HG03066 (cell line): ENCODE results near the gene PAPPA2.
A peak's percentile ranks its signal among the peaks of the same experiment; 100 is the strongest.
"Not testable (repeated sequence)": the region's sequence is repeated elsewhere in the genome, so short reads cannot be mapped to it uniquely, and the experiment has no call there.

Experiments used
- ATAC-seq: cut with Tn5 transposase; IDR thresholded peaks from one replicate; pipeline ENCODE4 v1.9.1; 2021; ENCODE audit warnings: low read depth; ENCODE audit not compliant: unreplicated experiment

PAPPA2 gene

GRCh38 chr1:176545034-176545639, 82.2 kb downstream of the PAPPA2 start:
- ATAC-seq, result no peak

GRCh38 chr1:176546825-176547224, 83.8 kb downstream of the PAPPA2 start:
- no peak for ATAC-seq

- ATAC-seq, result no peak
These were observed 88.2 kb downstream of the PAPPA2 start for GRCh38 chr1:176551146-176551545.

- ATAC-seq, result no peak
These were observed 89.4 kb downstream of the PAPPA2 start for GRCh38 chr1:176552217-176552991.

- no peak for ATAC-seq
These were observed 90.0 kb downstream of the PAPPA2 start for GRCh38 chr1:176552999-176553398.

- no peak for ATAC-seq
These were observed 93.3 kb downstream of the PAPPA2 start for GRCh38 chr1:176556288-176556687.

GRCh38 chr1:176557543-176558258, 94.7 kb downstream of the PAPPA2 start:
- no peak for ATAC-seq

- ATAC-seq, result no peak
These were observed 95.6 kb downstream of the PAPPA2 start for GRCh38 chr1:176558561-176558960.

GRCh38 chr1:176559474-176559873, 96.5 kb downstream of the PAPPA2 start:
- ATAC-seq, result no peak

- ATAC-seq, result peak; percentile 79
These were observed 96.9 kb downstream of the PAPPA2 start for GRCh38 chr1:176559878-176560277.

GRCh38 chr1:176560681-176561080, 97.7 kb downstream of the PAPPA2 start:
- ATAC-seq, result no peak

- ATAC-seq, result not testable (repeated sequence)
These were observed 98.8 kb downstream of the PAPPA2 start for GRCh38 chr1:176561761-176562160.

GRCh38 chr1:176566004-176566975, 103.3 kb downstream of the PAPPA2 start:
- ATAC-seq, result no peak

GRCh38 chr1:176567190-176567794, 104.3 kb downstream of the PAPPA2 start:
- ATAC-seq, result no peak

- no peak for ATAC-seq
These were observed 105.2 kb downstream of the PAPPA2 start for GRCh38 chr1:176568185-176568584.

- no peak for ATAC-seq
These were observed 111.8 kb downstream of the PAPPA2 start for GRCh38 chr1:176574756-176575155.

GRCh38 chr1:176575991-176576390, 113.0 kb downstream of the PAPPA2 start:
- ATAC-seq, result no peak

GRCh38 chr1:176576670-176577069, 113.7 kb downstream of the PAPPA2 start:
- ATAC-seq, result no peak

- ATAC-seq, result no peak
These were observed 114.7 kb downstream of the PAPPA2 start for GRCh38 chr1:176577646-176578197.

GRCh38 chr1:176579087-176579486, 116.1 kb downstream of the PAPPA2 start:
- no peak for ATAC-seq
